HEK293 (cell line): Measurements from ENCODE around the gene ATP8A2.

Experiments
- CTCF ChIA-PET: fragments of 350-600 bp; formaldehyde crosslinking; extraction: SDS; loops from one replicate; lab custom pipeline; 2021; ENCODE audit warnings: antibody characterized with exemption; lab: Yijun Ruan, JAX
- POLR2A ChIA-PET: fragments of 300-600 bp; formaldehyde crosslinking; extraction: SDS; loops from one replicate; lab custom pipeline; 2020; ENCODE audit warnings: antibody characterized with exemption, inconsistent platforms; lab: Yijun Ruan, JAX
- H3K27ac ChIP-seq: fragments of 200-500 bp; sonication (Bioruptor generic); 2 replicates; pipeline ENCODE4 v1.5.1; 2014; ENCODE audit warnings: low read depth, low read length, control low read depth, inconsistent platforms; ENCODE audit errors: extremely low read depth
- H3K36me3 ChIP-seq, 2 experiments: fragments of 200-500 bp in 1 of 2; sonication (Bioruptor generic) in 1 of 2; 1 replicate in 1 of 2; 2 replicates in 1 of 2; pipeline ENCODE4 v1.5.1; 2014 to 2017; ENCODE audit warnings: inconsistent platforms in 2 of 2, low read length in 2 of 2; ENCODE audit not compliant: control insufficient read depth in 2 of 2, insufficient read depth in 1 of 2
- H3K4me1 ChIP-seq: fragments of 200-500 bp; sonication (Bioruptor generic); 2 replicates; pipeline ENCODE4 v1.5.1; 2014; ENCODE audit warnings: mild to moderate bottlenecking, low read length, inconsistent platforms; ENCODE audit not compliant: control insufficient read depth, insufficient read depth
- H3K4me3 ChIP-seq: 2 replicates; pipeline ENCODE4 v1.5.1; 2011; ENCODE audit warnings: low read depth, mild to moderate bottlenecking, control low read depth, low read length, moderate library complexity
- H3K9me3 ChIP-seq: fragments of 200-500 bp; sonication (Bioruptor generic); 2 replicates; pipeline ENCODE4 v1.5.1; 2014; ENCODE audit warnings: low read depth, low read length, inconsistent platforms; ENCODE audit not compliant: control insufficient read depth, insufficient read depth
- EGR2 ChIP-seq: fragments of 450-650 bp; formaldehyde crosslinking; IDR thresholded peaks from 2 replicates; pipeline ENCODE4 v1.5.1; 2016; ENCODE audit warnings: low read depth, missing biosample characterization, missing genetic modification characterization
- FEZF1 ChIP-seq: fragments of 450-650 bp; formaldehyde crosslinking; IDR thresholded peaks from 2 replicates; pipeline ENCODE4 v1.5.1; 2016; ENCODE audit warnings: missing biosample characterization, missing genetic modification characterization
- GFI1B ChIP-seq: fragments of 450-650 bp; formaldehyde crosslinking; IDR thresholded peaks from 2 replicates; pipeline ENCODE4 v1.5.1; 2016; ENCODE audit warnings: missing biosample characterization, missing genetic modification characterization
- GLIS1 ChIP-seq: fragments of 450-650 bp; formaldehyde crosslinking; IDR thresholded peaks from 2 replicates; pipeline ENCODE4 v1.5.1; 2016; ENCODE audit warnings: missing biosample characterization, missing genetic modification characterization
- KLF9 ChIP-seq: fragments of 450-650 bp; formaldehyde crosslinking; IDR thresholded peaks from 2 replicates; pipeline ENCODE4 v1.5.1; 2016; ENCODE audit warnings: missing biosample characterization, missing genetic modification characterization, low read depth
- PRDM1 ChIP-seq: fragments of 450-650 bp; formaldehyde crosslinking; IDR thresholded peaks from 2 replicates; pipeline ENCODE4; 2016; ENCODE audit warnings: missing biosample characterization, missing genetic modification characterization
- PRDM6 ChIP-seq: fragments of 450-650 bp; formaldehyde crosslinking; IDR thresholded peaks from 2 replicates; pipeline ENCODE4 v1.5.1; 2017; ENCODE audit warnings: missing biosample characterization, missing genetic modification characterization
- REPIN1 ChIP-seq: fragments of 450-650 bp; formaldehyde crosslinking; IDR thresholded peaks from 2 replicates; pipeline ENCODE4 v1.5.1; 2017; ENCODE audit warnings: missing biosample characterization, missing genetic modification characterization, low read depth
- SCRT2 ChIP-seq: fragments of 450-650 bp; formaldehyde crosslinking; IDR thresholded peaks from 2 replicates; pipeline ENCODE4 v1.5.1; 2016; ENCODE audit warnings: missing biosample characterization, missing genetic modification characterization
- SETDB1 ChIP-seq: IDR thresholded peaks from one replicate; pipeline ENCODE4 v1.6.1; 2017; ENCODE audit warnings: mild to moderate bottlenecking, low read length, moderate library complexity, mixed read lengths; ENCODE audit not compliant: insufficient read length
- TRIM28 ChIP-seq: IDR thresholded peaks from 2 replicates; pipeline ENCODE4 v1.6.1; 2011; ENCODE audit warnings: low read length, control low read depth, borderline replicate concordance
- ZBTB17 ChIP-seq: fragments of 450-650 bp; formaldehyde crosslinking; IDR thresholded peaks from 2 replicates; pipeline ENCODE4 v1.5.1; 2016; ENCODE audit warnings: missing biosample characterization, missing genetic modification characterization
- ZBTB20 ChIP-seq: fragments of 450-650 bp; formaldehyde crosslinking; IDR thresholded peaks from 2 replicates; pipeline ENCODE4 v1.5.1; 2016; ENCODE audit warnings: missing biosample characterization, missing genetic modification characterization
- ZFP69B ChIP-seq: fragments of 450-650 bp; formaldehyde crosslinking; IDR thresholded peaks from 2 replicates; pipeline ENCODE4 v1.5.1; 2016; ENCODE audit warnings: missing biosample characterization, missing genetic modification characterization
- ZNF148 ChIP-seq: fragments of 450-650 bp; formaldehyde crosslinking; IDR thresholded peaks from 2 replicates; pipeline ENCODE4 v1.5.0; 2017; ENCODE audit warnings: missing biosample characterization, missing genetic modification characterization, borderline replicate concordance
- ZNF202 ChIP-seq: fragments of 450-650 bp; formaldehyde crosslinking; IDR thresholded peaks from 2 replicates; pipeline ENCODE4 v1.5.1; 2016; ENCODE audit warnings: missing biosample characterization, missing genetic modification characterization, borderline replicate concordance
- ZNF211 ChIP-seq: fragments of 450-650 bp; formaldehyde crosslinking; IDR thresholded peaks from 2 replicates; pipeline ENCODE4 v1.5.1; 2016; ENCODE audit warnings: low read depth, missing biosample characterization, missing genetic modification characterization
- ZNF239 ChIP-seq: fragments of 450-650 bp; formaldehyde crosslinking; IDR thresholded peaks from 2 replicates; pipeline ENCODE4 v1.5.1; 2016; ENCODE audit warnings: missing biosample characterization, missing genetic modification characterization
- ZNF274 ChIP-seq, 2 experiments: fragments of 200-500 bp in 1 of 2; fragments of 450-650 bp in 1 of 2; sonication (Bioruptor generic) in 1 of 2; formaldehyde crosslinking in 1 of 2; IDR thresholded peaks; 2 replicates each; pipeline versions ENCODE4 v1.5.1 to v1.6.1; 2014 to 2016; ENCODE audit warnings: borderline replicate concordance in 1 of 2, inconsistent platforms in 1 of 2, low read length in 1 of 2, missing biosample characterization in 1 of 2, missing genetic modification characterization in 1 of 2
- ZNF302 ChIP-seq: fragments of 450-650 bp; formaldehyde crosslinking; IDR thresholded peaks from 2 replicates; pipeline ENCODE4 v1.5.1; 2016; ENCODE audit warnings: missing biosample characterization, missing genetic modification characterization, low read depth
- ZNF324 ChIP-seq: fragments of 450-650 bp; formaldehyde crosslinking; IDR thresholded peaks from 2 replicates; pipeline ENCODE4 v1.5.1; 2016; ENCODE audit warnings: missing biosample characterization, missing genetic modification characterization
- ZNF341 ChIP-seq: fragments of 450-650 bp; formaldehyde crosslinking; IDR thresholded peaks from 2 replicates; pipeline ENCODE4; 2016; ENCODE audit warnings: low read depth, missing biosample characterization, missing genetic modification characterization
- ZNF433 ChIP-seq: fragments of 450-650 bp; formaldehyde crosslinking; IDR thresholded peaks from 2 replicates; pipeline ENCODE4 v1.5.1; 2016; ENCODE audit warnings: missing biosample characterization, missing genetic modification characterization, low read depth
- ZNF549 ChIP-seq: fragments of 450-650 bp; IDR thresholded peaks from 2 replicates; pipeline ENCODE4 v1.5.1; 2018; ENCODE audit warnings: missing biosample characterization, missing genetic modification characterization, mild to moderate bottlenecking, inconsistent platforms, moderate library complexity
- ZNF558 ChIP-seq: fragments of 450-650 bp; formaldehyde crosslinking; IDR thresholded peaks from 2 replicates; pipeline ENCODE4 v1.5.1; 2016; ENCODE audit warnings: missing biosample characterization, missing genetic modification characterization
- ZNF560 ChIP-seq: fragments of 450-650 bp; formaldehyde crosslinking; IDR thresholded peaks from 2 replicates; pipeline ENCODE4 v1.5.1; 2017; ENCODE audit warnings: missing biosample characterization, missing genetic modification characterization, borderline replicate concordance
- ZNF580 ChIP-seq: fragments of 450-650 bp; formaldehyde crosslinking; IDR thresholded peaks from 2 replicates; pipeline ENCODE4 v1.5.1; 2016; ENCODE audit warnings: missing biosample characterization, missing genetic modification characterization
- ZNF626 ChIP-seq: fragments of 450-650 bp; sonication (Bioruptor Pico); formaldehyde crosslinking; IDR thresholded peaks from 2 replicates; pipeline ENCODE4 v1.5.1; 2018; ENCODE audit warnings: missing biosample characterization, missing genetic modification characterization, inconsistent platforms
- ZNF639 ChIP-seq: fragments of 450-650 bp; formaldehyde crosslinking; IDR thresholded peaks from 2 replicates; pipeline ENCODE4 v1.5.1; 2016; ENCODE audit warnings: missing biosample characterization, missing genetic modification characterization
- ZNF768 ChIP-seq: fragments of 450-650 bp; formaldehyde crosslinking; IDR thresholded peaks from 2 replicates; pipeline ENCODE4 v1.5.1; 2018; ENCODE audit warnings: missing biosample characterization, mild to moderate bottlenecking, missing genetic modification characterization
- ZSCAN16 ChIP-seq: fragments of 450-650 bp; formaldehyde crosslinking; IDR thresholded peaks from 2 replicates; pipeline ENCODE4 v1.5.1; 2016; ENCODE audit warnings: missing biosample characterization, missing genetic modification characterization
- ZSCAN30 ChIP-seq: fragments of 450-650 bp; IDR thresholded peaks from 2 replicates; pipeline ENCODE4 v1.5.1; 2018; ENCODE audit warnings: missing biosample characterization, mild to moderate bottlenecking, missing genetic modification characterization, moderate library complexity

ATP8A2 gene

GRCh38 chr13:25659091-25659795 is 287.5 kb downstream of the ATP8A2 start:
- no peaks in the 10 kb centered on the region for H3K36me3 ChIP-seq
- POLR2A ChIA-PET: no interaction called here
- H3K4me1 ChIP-seq: peaks cover 6% of the 10 kb centered on the region; the same call in 1 of the 2 replicates
- H3K9me3 ChIP-seq: no peaks in the 10 kb centered on the region
- CTCF ChIA-PET: interaction anchor here (1.0 to 1.7 kb wide), 2 partner anchors 9 to 169 kb away, joined by 4 to 6 read pairs; no protein-coding TSS in a partner anchor
- H3K4me3 ChIP-seq: no peak overlapping the region
- peak overlapping the region; percentile 28; the same call in 1 of the 2 replicates for H3K27ac ChIP-seq
- TF ChIP-seq ZNF433 (tag by site-specific recombination) (no peak), ZNF341 (tag by site-specific recombination) (peak; percentile 60), PRDM6 (tag by site-specific recombination) (peak; percentile 50), ZNF148 (no peak), ZNF626 (tag by site-specific recombination) (no peak), ZSCAN30 (no peak), REPIN1 (tag by site-specific recombination) (no peak), FEZF1 (peak; percentile 67), SETDB1 (no peak), ZBTB17 (tag by site-specific recombination) (peak; percentile 72), TRIM28 (peak; percentile 25; the same call in 1 of the 2 replicates), PRDM1 (tag by site-specific recombination) (0 out of 2 replicates have a peak, but pooled peaks have one; percentile 18), ZNF560 (tag by site-specific recombination) (no peak), SCRT2 (peak; percentile 47; the same call in 1 of the 2 replicates), ZNF549 (tag by site-specific recombination) (no peak), ZNF558 (peak; percentile 3; the same call in 1 of the 2 replicates), ZNF211 (tag by site-specific recombination) (no peak)
- TF ChIP-seq, all 188 proteins: peak for 8

- Histone ChIP-seq H3K9me3 (no peaks in the 10 kb centered on the region), H3K36me3 (no peaks in the 10 kb centered on the region), H3K27ac (no peak overlapping the region), H3K4me3 (no peak overlapping the region), H3K4me1 (peaks cover 6% of the 10 kb centered on the region; the same call in 1 of the 2 replicates)
- ChIA-PET CTCF (no interaction called here), POLR2A (no interaction called here)
- TF ChIP-seq KLF9 (tag by site-specific recombination) (no peak), ZNF302 (tag by site-specific recombination) (no peak), GFI1B (tag by site-specific recombination) (no peak), ZBTB20 (tag by site-specific recombination) (no peak), ZNF239 (tag by site-specific recombination) (no peak), ZNF324 (no peak), ZNF768 (tag by site-specific recombination) (no peak), ZNF274 (IDR thresholded peaks at IDR 0.05; ENCODE audit: low read length) (no peak), ZNF274 (tag by site-specific recombination; IDR thresholded peaks at IDR 0.05; ENCODE audit: borderline replicate concordance) (no peak), ZNF639 (tag by site-specific recombination) (no peak), ZNF202 (tag by site-specific recombination) (no peak), ZSCAN16 (tag by site-specific recombination) (no peak), GLIS1 (no peak), EGR2 (tag by site-specific recombination) (no peak), ZFP69B (tag by site-specific recombination) (no peak), ZNF580 (tag by site-specific recombination) (no peak)
Observed at GRCh38 chr13:25660996-25661395, 289.2 kb downstream of the ATP8A2 start.
